HG03439 (cell line): ENCODE results near the gene SMARCC1.

Source experiments
- ATAC-seq: cut with Tn5 transposase; IDR thresholded peaks from one replicate; pipeline ENCODE4 v1.9.1; 2021; ENCODE audit warnings: mild to moderate bottlenecking, moderate library complexity; ENCODE audit not compliant: unreplicated experiment

Gene SMARCC1

DNA sequence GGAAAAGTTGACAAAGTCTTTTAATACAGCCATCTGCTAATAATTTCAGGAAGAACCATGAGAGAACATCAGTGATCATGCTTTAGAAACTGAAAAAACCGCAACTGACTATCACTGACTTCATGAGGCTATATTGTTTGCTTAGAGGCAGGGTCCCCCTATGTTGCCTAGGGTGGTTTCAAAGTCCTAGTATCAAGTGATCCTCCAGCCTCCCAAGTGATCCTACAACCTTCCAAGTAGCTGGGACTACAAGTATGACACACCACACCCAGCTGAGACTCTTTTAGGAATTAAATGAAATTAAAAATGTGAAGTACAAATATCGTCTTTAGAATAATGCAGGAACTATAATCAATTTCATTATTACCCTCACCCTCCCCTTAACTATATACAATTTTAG is 144.8 kb downstream of the SMARCC1 start:
- ATAC-seq: no peak

DNA sequence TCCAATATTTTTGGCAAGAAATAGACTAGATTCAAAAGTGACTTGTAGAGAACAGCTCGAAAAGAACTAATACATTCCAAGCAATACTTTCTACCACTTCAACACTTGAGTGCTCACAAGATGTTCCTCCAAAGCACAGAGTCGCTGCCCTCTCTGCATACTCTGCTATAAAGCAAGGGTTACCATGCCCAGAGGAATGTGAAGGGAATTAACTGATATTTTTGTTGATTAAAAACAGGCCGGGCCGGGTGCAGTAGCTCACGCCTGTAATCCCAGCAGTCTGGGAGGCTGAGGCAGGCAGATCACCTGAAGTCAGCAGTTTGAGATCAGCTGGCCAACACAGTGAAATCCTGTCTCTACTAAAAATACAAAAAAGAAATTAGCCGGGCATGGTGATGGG is 145.5 kb downstream of the SMARCC1 start:
- no peak for ATAC-seq

DNA sequence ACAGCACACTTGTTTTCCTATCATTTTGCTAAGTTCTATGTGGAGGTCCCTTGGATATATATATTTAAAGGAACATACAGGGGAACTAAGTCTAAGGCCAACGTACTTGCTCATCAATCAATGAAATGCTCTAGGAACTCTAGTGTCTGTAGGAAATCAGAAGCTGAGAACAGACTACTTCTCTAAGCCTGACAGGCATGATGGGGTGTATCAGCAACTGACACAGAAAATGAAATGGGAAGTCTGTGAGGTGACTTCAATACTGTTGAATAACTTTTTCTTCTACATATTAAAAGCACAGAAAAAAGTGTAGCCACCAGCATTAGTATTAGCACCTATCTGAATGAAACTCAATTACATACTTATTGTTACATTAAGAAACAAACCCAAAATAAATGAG is 146.2 kb downstream of the SMARCC1 start:
- ATAC-seq: no peak

DNA sequence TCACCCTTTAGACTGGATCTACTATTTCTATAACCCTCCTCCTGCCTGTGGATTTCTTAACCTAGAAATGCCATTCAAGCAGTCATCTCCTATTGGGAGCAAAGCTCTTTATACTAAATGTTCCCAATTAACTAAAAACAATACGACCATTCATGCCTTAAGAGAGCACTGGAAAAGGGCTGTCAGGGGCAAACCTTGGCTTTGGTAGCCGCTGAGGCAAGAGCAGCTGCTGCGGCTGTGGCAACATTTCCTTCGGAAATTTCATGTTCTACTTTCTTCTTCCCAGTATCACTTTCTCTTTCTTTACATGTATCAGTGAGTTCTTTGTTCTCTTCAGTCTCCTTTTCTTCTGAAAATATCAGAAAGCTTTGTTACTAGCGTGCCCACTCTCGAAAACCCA is 146.7 kb downstream of the SMARCC1 start:
- no peak for ATAC-seq

DNA sequence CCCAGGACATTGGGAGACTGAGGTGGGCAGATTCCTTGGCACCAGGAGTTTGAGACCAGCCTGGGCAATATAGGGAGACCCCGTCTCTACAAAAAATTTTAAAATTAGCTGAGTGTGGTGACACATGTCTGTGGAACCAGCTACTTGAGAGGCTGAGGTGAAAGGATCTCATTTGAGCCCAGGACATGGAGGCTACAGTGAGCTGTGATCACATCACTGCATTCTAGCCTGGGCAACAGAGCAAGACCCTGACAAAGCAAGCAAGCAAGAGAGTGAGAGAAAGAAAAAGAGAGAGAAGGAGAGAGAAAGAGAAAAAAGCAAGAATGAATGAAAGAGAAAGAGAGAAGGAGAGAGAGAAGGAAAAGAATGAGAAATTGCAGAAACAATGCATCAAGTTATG is 150.9 kb downstream of the SMARCC1 start:
- no peak for ATAC-seq

DNA sequence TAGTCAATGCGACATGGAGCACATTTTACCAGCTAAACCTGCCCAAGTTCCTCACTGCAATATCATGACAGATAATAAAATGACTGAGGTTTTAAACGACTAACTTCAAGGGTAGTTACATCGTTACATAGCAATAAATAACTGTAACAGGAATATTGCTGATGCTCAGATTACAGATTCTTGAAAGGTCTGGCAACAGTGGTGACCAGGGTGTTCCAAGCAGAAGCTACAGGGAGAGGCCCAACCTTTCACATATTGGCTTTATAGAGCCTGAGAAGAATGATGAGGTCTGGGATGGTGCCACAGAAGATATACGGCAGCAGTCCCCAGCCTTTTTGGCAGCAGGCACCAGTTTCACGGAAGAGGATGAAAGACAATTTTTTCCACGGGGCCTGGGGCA is 151.9 kb downstream of the SMARCC1 start:
- no peak for ATAC-seq

DNA sequence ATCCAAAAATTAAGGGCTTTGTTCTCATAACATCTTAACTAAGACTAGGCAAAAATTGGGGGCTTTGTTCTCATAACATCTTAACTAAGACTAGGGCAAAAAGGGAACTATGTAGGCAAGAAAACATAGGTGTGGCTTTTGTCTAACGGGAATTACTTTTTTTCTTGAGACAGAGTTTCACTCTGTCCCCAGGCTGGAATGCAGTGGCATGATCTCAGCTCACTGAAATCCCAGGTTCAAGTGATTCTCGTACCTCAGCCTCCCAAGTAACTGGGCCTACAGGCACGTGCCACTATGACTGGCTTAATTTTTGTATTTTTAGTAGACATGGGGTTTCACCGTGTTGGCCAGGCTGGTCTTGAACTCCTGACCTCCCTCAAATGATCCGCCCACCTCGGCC is 153.3 kb downstream of the SMARCC1 start:
- no peak for ATAC-seq

DNA sequence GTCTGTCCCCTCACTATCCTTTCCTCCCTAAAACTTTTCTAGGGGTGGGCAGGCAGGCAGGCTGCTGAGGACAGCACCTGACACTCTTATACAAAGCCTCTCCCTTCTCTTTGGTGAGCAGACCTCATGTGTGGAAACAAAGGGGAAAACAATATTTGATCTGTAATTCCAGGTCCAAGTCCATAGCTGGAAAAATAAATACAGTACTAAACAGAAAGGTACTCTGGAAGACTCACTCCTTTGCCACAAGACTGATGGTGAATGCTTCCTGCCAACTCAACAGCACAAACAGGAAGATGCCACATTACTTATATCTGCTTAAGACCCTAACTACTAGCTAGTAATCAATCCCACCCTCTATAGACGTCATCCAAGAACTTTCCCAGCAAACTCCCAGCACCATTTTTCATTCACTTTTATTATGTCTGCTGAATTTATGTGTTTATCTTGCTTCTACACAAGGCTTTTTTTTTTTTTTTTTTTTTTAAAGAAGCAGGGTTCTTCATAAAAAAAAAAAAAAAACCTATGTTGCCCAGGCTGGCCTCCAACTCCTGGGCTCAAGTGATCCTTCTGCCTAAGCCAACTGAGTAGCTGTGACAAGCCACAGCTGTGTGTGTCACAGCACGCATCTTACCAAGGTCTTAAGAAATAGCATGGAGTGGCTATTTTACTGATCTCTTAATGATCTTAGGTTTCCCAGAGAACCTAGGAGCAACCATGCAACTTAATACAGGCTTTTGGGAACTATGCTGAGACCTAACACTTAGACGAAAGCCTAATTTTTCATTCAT is 158.8 kb downstream of the SMARCC1 start:
- ATAC-seq: no peak

DNA sequence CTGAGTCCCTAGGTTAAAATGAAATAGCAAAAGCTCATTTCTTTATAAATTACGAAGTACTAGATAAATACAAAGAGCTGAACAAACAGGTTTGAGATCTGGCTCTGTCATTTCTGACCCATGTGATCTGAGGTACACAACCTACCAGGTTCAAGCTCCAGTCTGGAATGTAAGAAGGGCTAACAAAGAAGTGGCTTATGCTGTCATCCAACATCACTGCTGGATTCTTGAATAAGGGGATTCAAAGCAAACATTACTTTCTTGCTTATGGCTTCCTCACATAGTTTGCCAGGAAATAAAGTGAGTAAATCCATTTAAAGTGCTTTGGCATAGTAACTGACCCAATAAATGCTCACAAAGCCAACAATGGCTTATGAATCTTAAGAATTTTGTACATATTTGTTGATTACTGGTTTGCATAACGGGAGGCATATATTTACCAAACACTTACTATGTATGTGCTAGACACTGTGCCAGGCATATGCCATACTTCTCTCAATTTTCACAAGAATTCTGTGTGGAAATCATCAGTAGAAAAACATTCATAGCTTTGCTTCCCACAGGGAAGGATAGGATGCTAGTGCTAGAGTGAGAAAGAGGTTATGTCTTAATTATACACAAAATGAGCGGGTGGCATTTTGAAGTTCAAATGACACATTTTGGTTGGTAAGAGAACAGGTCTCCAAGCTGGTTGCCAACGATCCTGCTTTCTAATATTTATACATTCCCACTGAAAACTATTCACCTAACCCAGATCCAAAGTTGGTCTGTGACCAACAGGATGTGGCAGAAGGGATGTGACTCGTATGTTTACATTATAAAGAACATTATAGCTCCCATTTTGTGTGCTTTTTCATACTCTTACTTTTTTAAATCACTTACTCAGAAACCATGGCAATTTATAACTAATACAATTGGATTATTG is 164.3 kb downstream of the SMARCC1 start:
- ATAC-seq: no peak

DNA sequence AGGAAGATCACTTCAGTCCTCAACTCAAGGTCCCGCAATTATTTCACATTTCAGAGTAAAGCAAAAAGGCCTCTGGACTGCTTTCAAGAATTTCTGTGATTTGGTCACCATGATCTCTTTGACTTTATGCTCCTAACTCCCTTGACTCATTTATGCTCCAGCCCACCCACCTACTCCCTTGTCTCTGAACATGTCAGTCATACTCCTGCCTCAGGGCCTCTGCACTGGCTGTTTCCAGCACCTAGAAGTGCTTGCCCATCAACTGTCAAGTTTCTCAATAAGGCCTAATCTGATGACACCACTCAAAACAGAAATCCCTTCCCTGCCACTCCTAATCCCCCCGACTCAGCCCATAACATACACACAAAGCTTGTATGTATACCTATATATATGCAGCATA is 166.9 kb downstream of the SMARCC1 start:
- no peak for ATAC-seq

DNA sequence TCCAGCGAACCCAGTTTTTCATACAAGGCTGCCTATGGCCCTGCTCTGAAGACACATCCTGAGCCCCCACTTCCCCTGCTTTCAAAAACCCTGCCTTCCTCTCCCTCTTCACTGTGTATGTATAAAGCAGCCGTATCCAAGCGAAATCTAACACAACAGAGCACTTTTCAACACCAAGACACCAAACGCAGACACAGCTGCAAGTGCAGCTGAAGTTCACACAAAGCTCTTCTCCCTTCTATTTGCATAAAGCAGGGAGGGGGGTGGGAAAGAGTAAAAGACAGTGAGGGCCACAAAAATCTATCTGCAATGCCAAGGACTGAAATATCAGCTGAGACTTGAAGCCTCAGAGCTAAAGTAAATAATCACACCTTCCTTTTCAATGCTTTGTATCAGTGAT is 168.0 kb downstream of the SMARCC1 start:
- no peak for ATAC-seq

DNA sequence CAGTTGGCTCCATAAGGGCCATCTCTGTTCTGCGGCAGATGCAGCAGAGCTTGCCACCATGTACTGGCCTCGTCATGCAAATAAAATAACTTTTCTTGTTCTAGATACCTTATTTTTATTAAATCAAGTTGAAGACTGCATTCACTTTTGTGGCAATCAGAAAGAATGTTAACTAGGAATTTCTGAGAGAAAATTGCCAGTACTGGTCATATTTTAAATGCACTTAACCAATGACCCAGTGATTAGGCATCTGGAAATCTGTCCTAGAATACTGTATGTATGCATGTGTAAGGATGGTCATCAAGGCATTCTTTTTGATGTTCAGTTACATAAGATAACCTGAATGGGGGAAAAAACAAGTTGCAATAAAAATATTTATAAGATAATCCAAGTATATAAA is 168.8 kb downstream of the SMARCC1 start:
- ATAC-seq: no peak

DNA sequence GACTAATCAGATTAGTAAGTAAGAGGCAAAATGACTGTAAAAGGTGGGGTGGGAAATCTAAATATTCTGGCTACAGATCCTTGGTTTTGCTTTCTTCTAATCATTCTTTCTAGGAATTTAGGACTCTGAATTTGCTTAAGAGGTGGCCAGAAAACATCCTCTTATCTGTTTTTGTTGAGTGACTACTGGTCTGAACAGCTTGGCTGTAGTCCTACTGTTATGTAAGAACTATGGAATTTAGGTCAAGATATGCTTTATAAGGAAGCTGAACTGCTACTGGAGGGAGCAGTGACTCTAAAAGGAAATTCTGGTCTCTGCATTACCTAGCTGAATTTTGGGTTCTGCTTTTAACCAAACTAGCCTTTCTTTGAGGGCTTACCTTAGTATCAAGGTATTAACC is 169.5 kb downstream of the SMARCC1 start:
- no peak for ATAC-seq

DNA sequence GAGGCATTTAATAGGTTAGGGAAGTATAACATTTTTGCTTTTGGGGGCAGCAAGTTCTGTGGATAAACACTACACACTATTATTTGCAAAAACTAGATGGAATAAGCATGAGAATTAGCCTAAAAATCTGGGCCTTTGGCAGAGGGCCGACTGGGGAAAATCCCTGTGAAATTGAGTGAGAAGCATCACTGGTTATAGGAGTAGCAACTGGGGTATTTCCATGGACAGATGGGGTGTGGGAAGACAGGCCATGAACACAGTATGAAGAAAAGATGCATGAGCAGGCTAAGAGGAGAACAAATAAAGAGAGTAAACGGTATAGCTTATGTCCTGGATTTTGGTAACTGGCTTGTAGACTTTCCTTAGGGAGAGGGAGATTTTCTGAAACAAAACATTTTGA is 170.1 kb downstream of the SMARCC1 start:
- no peak for ATAC-seq

DNA sequence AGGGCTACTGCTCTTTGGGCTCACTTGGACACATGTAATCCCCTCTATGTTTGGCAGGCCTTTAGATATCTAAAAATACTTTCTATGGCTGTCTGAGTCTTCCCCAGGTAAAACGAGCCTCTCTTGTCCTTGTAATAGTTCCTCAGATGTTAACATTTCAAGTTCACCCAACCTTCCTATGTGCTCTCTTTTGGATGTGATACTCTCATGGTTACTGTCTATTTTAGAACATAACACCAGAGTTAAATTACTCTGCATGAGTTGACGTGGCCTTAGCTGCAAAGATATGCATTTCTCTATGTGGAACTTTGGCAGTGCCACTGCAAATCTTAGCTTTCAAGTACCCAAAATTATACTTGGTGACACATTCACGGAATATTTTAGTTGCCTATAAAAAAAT is 171.1 kb downstream of the SMARCC1 start:
- no peak for ATAC-seq

DNA sequence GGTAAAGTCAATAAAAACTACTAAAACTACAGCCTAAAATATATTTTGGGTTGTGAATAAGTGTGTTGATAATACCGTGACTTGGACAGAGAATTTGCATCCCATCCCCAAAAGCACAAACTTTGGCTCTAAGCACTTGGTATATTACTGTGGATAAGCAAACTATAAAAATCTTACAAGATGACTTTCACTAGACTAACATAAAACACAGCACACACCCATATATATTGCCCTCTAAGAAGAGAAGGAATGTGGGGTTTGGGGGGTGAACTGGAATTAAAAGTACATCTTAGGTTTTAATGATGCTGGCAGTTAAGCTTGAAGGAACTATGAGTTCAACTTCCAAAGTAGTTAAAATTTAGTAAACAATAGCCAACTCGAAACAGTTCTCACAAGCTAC is 174.4 kb downstream of the SMARCC1 start:
- no peak for ATAC-seq

DNA sequence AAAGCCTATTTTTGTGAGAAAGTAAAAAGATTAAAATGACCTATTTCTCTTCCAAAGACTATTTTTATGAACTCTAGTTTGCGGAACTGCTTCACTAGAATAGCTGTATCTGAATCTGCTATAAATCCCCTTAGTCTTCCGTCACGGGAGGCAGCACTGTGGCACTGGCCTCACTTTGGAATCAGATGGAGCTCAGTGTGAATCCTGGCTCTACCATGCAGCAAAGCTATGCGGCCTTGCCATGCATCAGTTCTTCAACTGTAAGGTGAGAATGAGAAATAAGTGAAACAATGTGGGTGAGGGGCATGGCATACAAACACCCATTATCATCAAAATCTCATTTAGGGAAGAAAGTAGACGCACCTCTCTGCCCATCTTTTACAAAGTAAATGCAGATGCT is 175.5 kb downstream of the SMARCC1 start:
- ATAC-seq: no peak

DNA sequence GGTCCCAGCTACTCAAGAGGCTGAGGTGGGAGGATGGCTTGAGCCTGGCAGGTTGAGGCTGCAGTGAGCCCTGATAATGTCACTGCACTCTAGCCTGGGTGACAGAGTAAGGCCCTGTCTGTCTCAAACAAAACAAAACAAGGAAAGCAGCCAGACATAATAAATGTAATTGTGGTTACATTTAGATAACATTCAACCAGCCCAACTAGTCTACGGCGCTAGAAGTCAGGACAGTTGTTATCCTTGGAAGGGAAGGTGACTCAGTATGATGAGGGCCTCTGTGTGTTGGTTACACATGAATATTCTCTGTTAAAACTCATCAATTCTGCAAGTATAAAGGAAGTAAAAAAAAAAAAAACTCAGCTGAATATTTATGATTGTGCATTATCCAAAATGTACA is 176.0 kb downstream of the SMARCC1 start:
- ATAC-seq: no peak

DNA sequence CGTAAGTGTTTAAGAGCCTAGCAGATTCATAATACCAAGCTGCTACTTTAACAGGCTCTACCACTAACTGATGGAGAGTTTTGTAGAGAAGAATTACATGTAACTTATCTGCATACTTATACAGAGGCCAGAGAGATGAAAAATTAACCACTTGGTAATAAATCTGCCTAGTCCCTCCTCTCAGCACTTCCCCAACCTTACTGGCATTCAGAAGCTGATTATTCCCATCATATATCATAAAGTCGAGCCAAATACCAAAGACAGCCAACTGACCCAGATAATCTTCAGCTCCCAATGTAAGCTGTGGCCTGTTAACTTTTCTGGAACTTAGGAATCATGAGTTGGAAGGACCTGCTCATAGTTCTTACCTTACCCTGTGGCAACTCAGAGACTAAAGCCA is 177.5 kb downstream of the SMARCC1 start:
- no peak for ATAC-seq

DNA sequence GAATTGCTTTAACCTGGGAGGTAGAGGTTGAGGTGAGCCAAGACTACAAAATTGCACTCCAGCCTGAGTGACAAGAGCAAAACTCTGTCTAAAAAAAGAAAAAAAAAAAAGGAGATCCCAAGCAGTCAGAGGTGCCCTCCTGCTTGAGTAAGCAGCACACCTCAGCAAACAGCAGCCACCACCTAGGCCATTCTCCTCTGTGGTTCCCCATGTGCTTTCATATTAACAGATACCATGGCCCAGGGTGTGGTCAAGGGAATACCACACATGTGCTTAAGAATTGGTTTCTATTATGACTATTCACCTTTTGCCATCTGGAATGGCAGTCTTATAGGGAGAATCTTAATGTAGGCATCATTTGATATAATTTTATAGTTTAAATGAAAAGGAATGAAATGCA is 178.4 kb downstream of the SMARCC1 start:
- ATAC-seq: no peak

DNA sequence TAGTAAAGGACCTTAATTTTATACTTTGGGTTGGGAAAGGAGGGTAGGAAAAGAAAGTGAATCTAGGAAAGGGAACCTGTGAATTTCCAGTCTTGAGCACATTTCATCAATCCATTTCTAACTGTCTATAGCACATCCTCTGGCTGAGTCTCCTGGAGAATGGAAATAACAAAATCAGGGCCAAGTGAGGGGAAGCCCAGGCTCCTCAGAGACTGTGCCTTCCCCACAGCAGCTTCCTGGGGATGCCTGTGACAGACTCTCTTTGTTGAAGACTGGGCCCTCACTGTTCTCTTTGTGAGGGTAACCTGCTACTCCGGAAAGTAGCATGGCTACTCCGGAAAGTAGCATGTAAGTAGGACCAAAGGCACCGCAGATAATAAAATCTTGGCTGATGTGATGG is 180.4 kb downstream of the SMARCC1 start:
- ATAC-seq: no peak

DNA sequence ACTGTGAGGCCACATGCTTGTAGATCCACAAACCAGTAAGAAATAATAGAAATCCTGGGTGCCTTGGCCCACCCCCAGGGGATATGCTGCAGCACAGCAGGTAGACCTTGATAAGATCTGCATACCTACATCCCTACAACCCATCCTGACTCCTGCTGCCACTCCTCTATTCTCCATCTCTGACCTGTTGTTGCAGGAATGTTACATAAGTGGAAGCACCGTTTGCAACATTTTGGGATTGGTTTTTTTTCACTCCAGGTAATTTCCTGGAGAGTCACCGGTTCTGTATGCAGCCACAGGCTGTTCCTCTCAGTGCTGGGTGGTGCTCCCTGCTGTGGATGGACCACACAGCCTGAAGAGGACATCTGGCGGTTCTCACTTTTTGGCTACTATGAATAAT is 186.9 kb downstream of the SMARCC1 start:
- ATAC-seq: no peak
